GM13977 (cell line): ENCODE measurements around the gene ZBTB4.

Source experiments
- DNase-seq: peaks from one replicate; pipeline ENCODE4 v3.0.0; 2012; ENCODE audit warnings: low spot score
- in situ Hi-C: fragments of 300-500 bp; cut with MboI; formaldehyde crosslinking; loops from one replicate; pipeline ENCODE4 v1.12.0; 2022; ENCODE audit warnings: low sequenced_read_pairs, low pct_unique_long_range_greater_than_20kb, mixed read lengths, inconsistent platforms; ENCODE audit not compliant: unreplicated experiment
- TF ChIP-seq, protein P1 (sequence below): IDR thresholded peaks from 2 replicates; pipeline ENCODE4 v1.5.1; 2012; ENCODE audit warnings: mild to moderate bottlenecking, control low read depth; ENCODE audit not compliant: insufficient read depth; ENCODE audit errors: extremely low read depth, missing control alignments

ZBTB4 gene

DNA sequence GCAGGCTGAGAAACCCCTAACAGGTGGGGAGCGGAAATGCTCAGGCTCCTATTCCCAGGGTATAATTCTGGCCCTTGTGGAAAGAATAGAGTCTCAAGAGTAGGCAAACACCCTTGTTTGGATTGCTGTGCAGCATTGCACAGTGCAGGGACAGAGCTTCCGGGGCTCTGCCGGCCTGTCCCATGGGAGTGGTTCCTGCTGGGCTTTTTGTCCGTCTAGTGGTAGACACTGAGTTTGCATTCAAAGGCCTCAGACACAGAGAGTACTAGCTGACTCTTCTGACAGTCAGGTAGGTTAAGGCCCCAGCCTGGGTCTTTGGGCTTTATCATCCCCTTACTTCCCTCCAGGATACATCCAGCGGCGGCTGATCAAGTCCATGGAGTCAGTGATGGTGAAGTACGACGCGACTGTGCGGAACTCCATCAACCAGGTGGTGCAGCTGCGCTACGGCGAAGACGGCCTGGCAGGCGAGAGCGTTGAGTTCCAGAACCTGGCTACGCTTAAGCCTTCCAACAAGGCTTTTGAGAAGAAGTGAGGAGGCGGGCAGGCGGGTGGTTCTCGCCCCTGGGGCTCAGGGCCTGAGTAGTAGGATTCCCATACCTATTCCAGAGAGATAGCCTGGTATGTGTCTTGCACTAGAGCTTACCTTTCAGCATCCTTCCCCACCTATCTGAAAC lies 22.9 kb upstream of the ZBTB4 start:
- no peak for DNase-seq
- TF ChIP-seq, protein P1, sequence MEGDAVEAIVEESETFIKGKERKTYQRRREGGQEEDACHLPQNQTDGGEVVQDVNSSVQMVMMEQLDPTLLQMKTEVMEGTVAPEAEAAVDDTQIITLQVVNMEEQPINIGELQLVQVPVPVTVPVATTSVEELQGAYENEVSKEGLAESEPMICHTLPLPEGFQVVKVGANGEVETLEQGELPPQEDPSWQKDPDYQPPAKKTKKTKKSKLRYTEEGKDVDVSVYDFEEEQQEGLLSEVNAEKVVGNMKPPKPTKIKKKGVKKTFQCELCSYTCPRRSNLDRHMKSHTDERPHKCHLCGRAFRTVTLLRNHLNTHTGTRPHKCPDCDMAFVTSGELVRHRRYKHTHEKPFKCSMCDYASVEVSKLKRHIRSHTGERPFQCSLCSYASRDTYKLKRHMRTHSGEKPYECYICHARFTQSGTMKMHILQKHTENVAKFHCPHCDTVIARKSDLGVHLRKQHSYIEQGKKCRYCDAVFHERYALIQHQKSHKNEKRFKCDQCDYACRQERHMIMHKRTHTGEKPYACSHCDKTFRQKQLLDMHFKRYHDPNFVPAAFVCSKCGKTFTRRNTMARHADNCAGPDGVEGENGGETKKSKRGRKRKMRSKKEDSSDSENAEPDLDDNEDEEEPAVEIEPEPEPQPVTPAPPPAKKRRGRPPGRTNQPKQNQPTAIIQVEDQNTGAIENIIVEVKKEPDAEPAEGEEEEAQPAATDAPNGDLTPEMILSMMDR = no peak
- in situ Hi-C loops = no loop called here

DNA sequence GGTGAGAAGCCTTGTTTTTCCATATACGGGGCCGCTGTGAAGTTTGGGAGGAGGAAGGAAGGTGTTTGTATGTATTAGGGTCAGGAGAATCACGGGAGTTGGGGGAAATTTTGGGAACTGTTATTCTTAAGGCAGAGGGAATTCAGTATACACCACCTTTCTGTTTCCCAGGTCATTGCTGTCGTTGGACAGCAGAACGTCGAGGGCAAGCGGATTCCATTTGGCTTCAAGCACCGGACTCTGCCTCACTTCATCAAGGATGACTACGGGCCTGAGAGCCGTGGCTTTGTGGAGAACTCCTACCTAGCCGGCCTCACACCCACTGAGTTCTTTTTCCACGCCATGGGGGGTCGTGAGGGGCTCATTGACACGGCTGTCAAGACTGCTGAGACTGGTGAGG lies 22.3 kb upstream of the ZBTB4 start:
- in situ Hi-C loops = no loop called here
- DNase-seq = no peak
- TF ChIP-seq, protein P1 = no peak

GRCh38 chr17:7499161-7499560 lies 19.7 kb upstream of the ZBTB4 start:
- no peak for DNase-seq
- TF ChIP-seq, protein P1 = no peak
- in situ Hi-C loops = no loop called here

- TF ChIP-seq, protein P1 = no peak
- in situ Hi-C loops = no loop called here
Measured at GRCh38 chr17:7497636-7498035, 18.2 kb upstream of the ZBTB4 start.

GRCh38 chr17:7497228-7497627 lies 17.8 kb upstream of the ZBTB4 start:
- no peak for DNase-seq
- in situ Hi-C loops = no loop called here

More at GRCh38 chr17:7497636-7498035, 18.2 kb upstream of the ZBTB4 start:
- no peak for DNase-seq

GRCh38 chr17:7496470-7497183 lies 17.2 kb upstream of the ZBTB4 start:
- in situ Hi-C loops = no loop called here
- TF ChIP-seq, protein P1 = no peak

More at GRCh38 chr17:7497228-7497627, 17.8 kb upstream of the ZBTB4 start:
- TF ChIP-seq, protein P1 = no peak

More at GRCh38 chr17:7496470-7497183, 17.2 kb upstream of the ZBTB4 start:
- DNase-seq = no peak
